GF-D8 (cell line): ENCODE results near the gene TBL1XR1.
A peak's percentile ranks its signal among the peaks of the same experiment; 100 is the strongest.

Experiments used
- DNase-seq: peaks from one replicate; lab custom pipeline; 2025; lab: John Stamatoyannopoulos, UW

The TBL1XR1 gene

GRCh38 chr3:177197041-177197726 is at the start of gene TBL1XR1:
Gene TBL1XR1 (minus strand): TSS chr3:177197482. CDS start chr3:177064977, 132,505 bp downstream.
- peak; percentile 82 for DNase-seq

GRCh38 chr3:177245250-177245649 is 48.0 kb upstream of the TBL1XR1 start:
- DNase-seq, result no peak

GRCh38 chr3:177244606-177245005 is 47.3 kb upstream of the TBL1XR1 start:
- DNase-seq, result no peak

GRCh38 chr3:177238686-177239216 is 41.5 kb upstream of the TBL1XR1 start:
- DNase-seq, result no peak

- no peak for DNase-seq
Measured at GRCh38 chr3:177237206-177237605, 39.9 kb upstream of the TBL1XR1 start.

- DNase-seq, result no peak
Measured at GRCh38 chr3:177236704-177237103, 39.4 kb upstream of the TBL1XR1 start.

GRCh38 chr3:177234121-177234520 is 36.8 kb upstream of the TBL1XR1 start:
- no peak for DNase-seq

GRCh38 chr3:177231242-177231641 is 34.0 kb upstream of the TBL1XR1 start:
- DNase-seq, result no peak

- no peak for DNase-seq
Measured at GRCh38 chr3:177230641-177231040, 33.4 kb upstream of the TBL1XR1 start.

- DNase-seq, result no peak
Measured at GRCh38 chr3:177229791-177230190, 32.5 kb upstream of the TBL1XR1 start.

- no peak for DNase-seq
Measured at GRCh38 chr3:177228601-177229190, 31.4 kb upstream of the TBL1XR1 start.

GRCh38 chr3:177224414-177224813 is 27.1 kb upstream of the TBL1XR1 start:
- DNase-seq, result no peak

GRCh38 chr3:177221744-177222143 is 24.5 kb upstream of the TBL1XR1 start:
- no peak for DNase-seq

GRCh38 chr3:177220136-177220974 is 23.1 kb upstream of the TBL1XR1 start:
- DNase-seq, result no peak

- DNase-seq, result no peak
Measured at GRCh38 chr3:177213801-177214535, 16.7 kb upstream of the TBL1XR1 start.

GRCh38 chr3:177212756-177213155 is 15.5 kb upstream of the TBL1XR1 start:
- no peak for DNase-seq

GRCh38 chr3:177212278-177212610 is 15.0 kb upstream of the TBL1XR1 start:
- no peak for DNase-seq

- no peak for DNase-seq
Measured at GRCh38 chr3:177211503-177212277, 14.4 kb upstream of the TBL1XR1 start.

- no peak for DNase-seq
Measured at GRCh38 chr3:177210744-177211502, 13.6 kb upstream of the TBL1XR1 start.

GRCh38 chr3:177209509-177209908 is 12.2 kb upstream of the TBL1XR1 start:
- no peak for DNase-seq

GRCh38 chr3:177208781-177209180 is 11.5 kb upstream of the TBL1XR1 start:
- no peak for DNase-seq
